PC-3 (cell line): ENCODE data around the gene SH2D2A. TPM values are rescaled to one million over a fixed set of nuclear protein-coding genes. Genes with fewer than 3 reads are reported as not detected.

ENCODE experiments used
- ATAC-seq: fragments of 200-7000 bp; cut with Tn5 transposase; 2 replicates; pipeline ENCODE4 v1.9.1; 2020; ENCODE audit warnings: mild to moderate bottlenecking, moderate library complexity
- BruUV-seq: library from RNA; stranded (reverse); fragments of 400-500 nt; replicated peaks from 2 replicates; lab custom pipeline; 2021; lab: Mats Ljungman, UMichigan
- CTCF ChIA-PET: fragments of 300-600 bp; sonication (Branson Sonifier 250); formaldehyde crosslinking; loops from one replicate; lab custom pipeline; 2022; ENCODE audit warnings: antibody characterized with exemption; lab: Charles Lee
- POLR2A ChIA-PET: fragments of 300-600 bp; sonication (Branson Sonifier 250); formaldehyde crosslinking; loops from one replicate; lab custom pipeline; 2022; ENCODE audit warnings: antibody characterized with exemption; ENCODE audit not compliant: unreplicated experiment; lab: Charles Lee
- DNase-seq: peaks from one replicate; pipeline ENCODE4 v3.0.0-alpha.2; 2015
- H2AFZ ChIP-seq: fragments of 300-600 bp; sonication (generic); 2 replicates; pipeline ENCODE4 v1.6.0; 2016; ENCODE audit warnings: antibody characterized with exemption, low read length
- H3F3A ChIP-seq: fragments of 300-600 bp; sonication (generic); one replicate; pipeline ENCODE4 v1.6.0; 2017; ENCODE audit warnings: antibody characterized with exemption, low read length, control low read depth, mild to moderate bottlenecking; ENCODE audit not compliant: unreplicated experiment
- H3K27ac ChIP-seq: fragments of 300-600 bp; sonication (generic); 2 replicates; pipeline ENCODE4 v1.5.1; 2016; ENCODE audit warnings: mild to moderate bottlenecking, low read length
- H3K27me3 ChIP-seq: fragments of 300-600 bp; sonication (generic); 2 replicates; pipeline ENCODE4 v1.6.1; 2016; ENCODE audit warnings: low read length, mixed read lengths
- H3K36me3 ChIP-seq: fragments of 300-600 bp; sonication (generic); 2 replicates; pipeline ENCODE4 v1.6.1; 2016; ENCODE audit warnings: low read depth, mixed run types, low read length, mixed read lengths
- H3K4me1 ChIP-seq: fragments of 300-600 bp; sonication (generic); 2 replicates; pipeline ENCODE4 v1.5.1; 2016; ENCODE audit warnings: low read length; ENCODE audit not compliant: insufficient read depth
- H3K4me2 ChIP-seq: fragments of 300-600 bp; sonication (generic); 2 replicates; pipeline ENCODE4 v1.6.0; 2016; ENCODE audit warnings: low read length
- H3K4me3 ChIP-seq: fragments of 300-600 bp; sonication (generic); 2 replicates; pipeline ENCODE4 v1.5.1; 2016; ENCODE audit warnings: mild to moderate bottlenecking, low read length, mixed read lengths
- H3K79me2 ChIP-seq: fragments of 300-600 bp; sonication (generic); 2 replicates; pipeline ENCODE4 v1.6.1; 2017; ENCODE audit warnings: low read length, mixed read lengths
- H3K9ac ChIP-seq: fragments of 300-600 bp; sonication (generic); 2 replicates; pipeline ENCODE4 v1.6.0; 2016; ENCODE audit warnings: mild to moderate bottlenecking, low read length
- H3K9me2 ChIP-seq: fragments of 300-600 bp; sonication (generic); replicated peaks from 2 replicates; pipeline ENCODE4 v1.6.1; 2016; ENCODE audit warnings: mixed run types, low read length, mixed read lengths
- H3K9me3 ChIP-seq: fragments of 300-600 bp; sonication (generic); 2 replicates; pipeline ENCODE4 v1.6.1; 2016; ENCODE audit warnings: low read length, mixed read lengths
- H4K20me1 ChIP-seq: fragments of 300-600 bp; sonication (generic); 2 replicates; pipeline ENCODE4 v1.6.1; 2016; ENCODE audit warnings: low read length, mixed read lengths
- CTCF ChIP-seq: fragments of 300-600 bp; sonication (generic); conservative IDR thresholded peaks from 2 replicates; pipeline ENCODE4 v1.5.1; 2017; ENCODE audit warnings: antibody characterized with exemption, low read depth, mild to moderate bottlenecking, low read length
- EZH2 ChIP-seq: fragments of 300-600 bp; sonication (generic); IDR thresholded peaks from one replicate; pipeline ENCODE4 v1.6.1; 2017; ENCODE audit warnings: antibody characterized with exemption, mild to moderate bottlenecking, low read length; ENCODE audit not compliant: unreplicated experiment
- EZH2phosphoT487 ChIP-seq: fragments of 300-600 bp; sonication (generic); IDR thresholded peaks from 2 replicates; pipeline ENCODE4 v1.6.1; 2018; ENCODE audit warnings: mild to moderate bottlenecking, antibody characterized with exemption, low read length, borderline replicate concordance
- intact Hi-C: fragments of 100-400 bp; cut with micrococcal nuclease; formaldehyde crosslinking; loops from 2 replicates; pipeline ENCODE4 v1.9.0; 2023
- total RNA-seq: library from RNA; depleted of rRNA; stranded (reverse); fragments of >200 nt; gene quantifications from 2 replicates; pipeline ENCODE4 v1.2.3, GENCODE V29; 2014

The SH2D2A gene
- total RNA-seq, 1 experiment from 2014 or later: 6.9 TPM

- no TSS peak for BruUV-seq
- no peaks in the 10 kb centered on the region for H3K9me2 ChIP-seq
- peaks cover 81% of the 10 kb centered on the region for H3K36me3 ChIP-seq
- H3K9me3 ChIP-seq: no peaks in the 10 kb centered on the region
- POLR2A ChIA-PET: no interaction called here
- H2AFZ ChIP-seq: no peak overlapping the region
- peak; percentile 79 for ATAC-seq
- intact Hi-C loops: loop anchor here (1.0 kb wide), 2 partner anchors 63 to 93 kb away; partner anchors contain the start of gene NTRK1
- TF ChIP-seq EZH2phosphoT487 (no peak), CTCF (peak; percentile 97)
- H3K27ac ChIP-seq: no peak overlapping the region
- no peaks in the 10 kb centered on the region for H3K27me3 ChIP-seq
- no peaks in the 10 kb centered on the region for H4K20me1 ChIP-seq
- DNase-seq: peak; percentile 85
- no peaks in the 10 kb centered on the region for H3K79me2 ChIP-seq
- no peak overlapping the region for H3K4me2 ChIP-seq
- CTCF ChIA-PET: interaction anchor here (0.7 kb wide), 1 partner anchor 62 kb away, joined by 3 read pairs; no protein-coding TSS in a partner anchor
- H3K4me3 ChIP-seq: no peak overlapping the region
- peaks cover 10% of the 10 kb centered on the region for H3K4me1 ChIP-seq
- H3F3A ChIP-seq: no peaks in the 10 kb centered on the region
- no peak overlapping the region for H3K9ac ChIP-seq
Measured at GRCh38 chr1:156797212-156797871, 19.3 kb downstream of the SH2D2A start.

- ChIA-PET POLR2A (no interaction called here), CTCF (interaction anchor here (0.5 to 1.0 kb wide), 4 partner anchors 63 to 132 kb away, joined by 3 to 12 read pairs (median 4); partner anchors contain the start of gene NTRK1)
- DNase-seq (no peak), ATAC-seq (no peak)
- H4K20me1 ChIP-seq: no peaks in the 10 kb centered on the region
- no peaks in the 10 kb centered on the region for H3F3A ChIP-seq
- H3K27ac ChIP-seq: no peak overlapping the region
- no peak overlapping the region for H3K4me2 ChIP-seq
- peaks cover 84% of the 10 kb centered on the region for H3K36me3 ChIP-seq
- no peak overlapping the region for H2AFZ ChIP-seq
- peaks cover 2% of the 10 kb centered on the region; the same call in 1 of the 2 replicates for H3K79me2 ChIP-seq
- no peaks in the 10 kb centered on the region for H3K9me2 ChIP-seq
- TF ChIP-seq EZH2phosphoT487: no peak
- no peak for TF ChIP-seq CTCF
- no peak for TF ChIP-seq EZH2
- no peak overlapping the region for H3K9ac ChIP-seq
- H3K27me3 ChIP-seq: no peaks in the 10 kb centered on the region
- no peaks in the 10 kb centered on the region for H3K9me3 ChIP-seq
- intact Hi-C loops: loop anchor here (1.0 kb wide), 2 partner anchors 64 to 94 kb away; partner anchors contain the start of gene NTRK1
- peaks cover 10% of the 10 kb centered on the region for H3K4me1 ChIP-seq
- no peak overlapping the region for H3K4me3 ChIP-seq
- no TSS peak for BruUV-seq
Measured at GRCh38 chr1:156796340-156797097, 20.1 kb downstream of the SH2D2A start.
